ENCODE results near the gene SPDYE4.

Gene SPDYE4

DNA sequence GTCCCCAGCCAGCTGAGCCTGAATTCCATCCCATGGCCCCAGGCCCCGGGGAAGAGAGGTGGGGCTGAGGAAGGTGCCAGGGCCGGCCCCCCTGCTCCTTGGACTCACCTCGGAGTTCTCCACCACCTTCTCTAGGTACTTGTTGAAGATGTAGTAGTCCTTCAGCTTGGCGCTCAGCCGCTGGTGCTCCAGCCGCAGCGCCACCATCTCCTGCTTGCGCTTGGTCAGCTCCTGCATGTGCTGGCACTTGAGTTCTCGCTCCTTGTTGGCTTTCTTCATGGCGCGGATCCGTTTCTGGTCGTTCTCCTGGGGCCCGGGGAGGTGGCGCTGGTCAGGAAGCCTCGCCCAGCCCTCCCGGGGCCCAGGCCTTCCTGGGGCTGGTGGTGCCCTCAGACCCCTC is 17.0 kb downstream of the SPDYE4 start:
- DNase-seq (ENCODE audit: low read depth in 3 of 3) = no peak

DNA sequence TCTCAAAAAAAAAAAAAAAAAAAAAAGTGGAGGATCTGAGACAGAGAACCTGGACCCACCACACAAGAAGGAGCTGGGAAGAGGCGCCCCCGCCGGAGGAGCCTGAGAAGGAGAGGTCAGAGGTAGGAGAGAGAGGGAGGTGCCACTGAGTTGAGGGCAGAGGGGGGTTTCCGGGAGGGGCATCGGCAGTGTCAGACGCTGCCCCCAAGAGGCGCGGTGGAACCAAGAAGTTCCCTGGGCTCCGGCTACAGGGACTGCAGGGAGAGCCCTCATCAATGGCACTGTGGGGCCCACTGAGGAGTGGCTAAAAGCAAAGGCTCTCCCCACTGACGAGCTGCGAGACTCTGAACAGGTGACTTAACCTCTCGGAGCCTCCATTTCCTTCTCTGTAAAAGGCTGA is 17.9 kb downstream of the SPDYE4 start:
- peak in 1 of 3 experiments; percentile 22 for DNase-seq (ENCODE audit: low read depth in 3 of 3)

DNA sequence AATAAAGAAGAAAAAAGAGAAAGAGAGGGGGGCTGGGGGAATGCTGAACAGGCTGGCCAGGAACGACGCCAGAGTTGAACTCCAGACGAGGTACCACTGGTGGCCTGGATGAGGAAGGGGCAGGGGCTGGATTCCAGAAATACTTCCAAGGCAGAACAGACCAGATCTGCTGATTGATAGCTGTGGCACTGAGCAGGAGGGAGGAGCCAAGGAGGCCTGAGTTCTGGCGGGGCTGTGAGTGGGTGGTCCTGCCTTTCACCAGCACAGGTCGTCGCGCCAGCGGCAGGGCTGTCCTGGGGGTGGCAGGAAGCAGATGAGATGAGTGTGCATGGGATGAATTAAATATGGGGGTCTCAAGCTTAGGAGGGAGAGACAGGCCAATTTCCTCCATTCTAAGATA is 19.2 kb downstream of the SPDYE4 start:
- no peak for DNase-seq (ENCODE audit: low read depth in 3 of 3)

DNA sequence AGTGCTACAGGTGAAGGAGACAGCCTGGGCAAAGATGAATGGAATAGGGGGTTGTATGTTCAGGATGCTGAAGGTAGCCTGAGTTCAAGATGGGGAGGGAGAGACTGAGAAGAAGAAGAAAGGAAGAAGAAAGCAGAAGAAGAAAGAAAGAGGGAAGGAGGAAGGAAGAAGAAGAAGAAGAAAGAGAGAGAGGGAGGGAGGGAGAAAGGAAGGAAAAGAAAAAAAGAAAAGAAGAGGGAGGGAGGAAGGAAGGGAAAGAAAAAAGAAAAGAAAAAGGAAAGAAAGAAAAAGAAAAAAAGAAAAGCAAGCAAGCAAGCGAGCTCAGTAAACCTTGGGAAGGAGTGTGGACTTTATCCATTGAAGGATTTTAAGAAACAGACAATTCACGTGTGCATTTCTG is 21.6 kb downstream of the SPDYE4 start:
- DNase-seq (ENCODE audit: low read depth in 3 of 3) = no peak

DNA sequence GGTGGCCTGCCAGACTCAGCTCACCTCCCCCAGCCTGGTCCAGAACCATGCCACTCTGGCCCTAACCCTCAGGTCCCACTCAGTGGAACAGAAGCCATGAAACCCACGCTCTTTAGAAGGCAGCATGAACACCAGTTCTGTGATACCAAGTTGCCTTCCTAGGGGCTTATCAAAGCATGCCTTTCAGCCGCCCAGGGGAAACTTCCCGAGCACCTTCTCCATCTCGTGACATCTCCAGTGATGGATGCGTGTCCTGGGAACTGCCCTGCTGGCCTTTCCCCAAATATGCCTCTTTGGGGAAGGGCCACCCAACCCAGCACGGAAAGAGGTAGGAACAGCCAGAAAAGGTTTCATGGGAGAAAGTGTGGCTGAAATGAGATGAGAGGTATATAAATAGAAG is 22.0 kb downstream of the SPDYE4 start:
- no peak for DNase-seq (ENCODE audit: low read depth in 3 of 3)

DNA sequence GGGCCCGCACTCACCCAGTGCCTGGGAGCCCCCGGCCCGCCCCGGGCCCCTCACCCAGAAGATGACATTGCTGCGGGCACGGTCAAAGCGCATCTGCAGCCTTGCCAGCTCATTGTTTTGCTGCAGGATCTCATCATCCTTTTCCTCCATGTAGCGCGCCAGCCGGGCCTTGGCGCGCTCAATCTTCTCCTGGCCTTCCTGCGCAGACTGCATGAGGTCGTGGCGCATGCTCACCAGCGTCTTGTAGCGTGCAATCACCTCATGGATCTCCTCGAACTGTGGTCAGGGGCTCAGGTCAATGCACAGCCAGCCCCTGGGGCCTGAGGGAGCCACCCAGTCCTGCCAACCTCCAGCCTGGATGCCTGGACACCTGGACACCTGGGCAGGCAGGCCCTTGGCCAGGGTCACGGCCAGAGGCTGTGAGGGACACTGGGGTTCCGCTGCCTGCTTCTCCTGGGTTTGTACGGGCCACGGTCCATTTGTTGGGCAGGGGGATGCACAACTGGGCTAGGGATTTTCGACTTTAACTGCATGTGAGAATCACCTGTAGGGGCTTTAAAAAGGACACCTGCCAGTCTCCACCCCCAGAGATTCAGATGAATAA is 22.9 kb downstream of the SPDYE4 start:
- DNase-seq (ENCODE audit: low read depth in 3 of 3) = no peak

DNA sequence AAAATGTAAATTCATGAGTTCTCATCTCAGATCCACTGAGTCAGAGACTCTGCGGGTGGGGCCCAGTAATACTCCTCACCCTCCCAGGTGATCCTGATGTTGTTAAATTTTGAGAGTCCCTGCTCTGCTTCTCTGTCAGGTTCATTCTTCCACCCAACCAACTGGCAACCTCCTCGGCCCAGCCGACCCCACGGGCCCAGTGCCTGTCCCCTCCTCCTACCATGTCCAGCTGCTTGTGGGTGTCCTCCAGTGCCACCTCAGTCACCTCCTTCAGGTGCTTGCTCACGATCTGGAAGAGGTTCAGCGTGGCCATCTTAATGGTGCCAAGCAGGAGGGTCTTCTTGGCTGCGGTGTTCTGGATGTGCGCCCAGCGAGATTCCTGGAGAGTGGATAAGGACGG is 23.5 kb downstream of the SPDYE4 start:
- DNase-seq (ENCODE audit: low read depth in 3 of 3) = no peak

DNA sequence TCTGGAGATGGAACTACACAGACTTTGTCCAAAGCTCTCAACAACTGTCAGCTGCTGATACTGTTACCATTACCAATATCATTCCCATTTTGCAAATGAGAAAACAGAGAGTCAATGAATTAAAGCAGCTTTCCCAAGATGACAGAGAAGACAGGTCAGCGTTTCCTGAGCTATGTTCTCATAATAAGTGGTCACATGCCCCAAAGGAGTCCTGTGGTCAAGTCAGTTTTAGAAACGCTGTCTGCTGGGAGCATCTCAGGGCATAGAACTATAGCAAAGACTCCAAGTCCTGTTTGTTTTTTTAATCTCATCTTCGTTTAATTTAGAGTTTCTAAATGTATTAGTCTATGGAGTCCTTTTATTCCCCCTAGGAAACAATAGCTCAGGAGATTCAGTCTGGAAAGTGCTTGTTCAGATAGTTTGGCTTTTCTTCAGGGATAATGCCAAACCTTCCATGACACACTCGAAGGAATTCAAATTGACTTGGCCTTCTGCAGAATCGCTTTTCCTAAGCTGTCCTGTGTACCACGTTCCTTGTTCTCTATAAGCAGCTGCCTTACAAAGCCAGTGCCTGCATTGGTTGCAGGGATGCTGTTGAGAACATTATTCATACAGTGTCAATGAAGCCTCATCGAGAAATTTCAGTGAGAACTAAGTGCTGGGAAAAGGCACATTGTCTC is 25.8 kb downstream of the SPDYE4 start:
- DNase-seq (ENCODE audit: low read depth in 3 of 3) = no peak

DNA sequence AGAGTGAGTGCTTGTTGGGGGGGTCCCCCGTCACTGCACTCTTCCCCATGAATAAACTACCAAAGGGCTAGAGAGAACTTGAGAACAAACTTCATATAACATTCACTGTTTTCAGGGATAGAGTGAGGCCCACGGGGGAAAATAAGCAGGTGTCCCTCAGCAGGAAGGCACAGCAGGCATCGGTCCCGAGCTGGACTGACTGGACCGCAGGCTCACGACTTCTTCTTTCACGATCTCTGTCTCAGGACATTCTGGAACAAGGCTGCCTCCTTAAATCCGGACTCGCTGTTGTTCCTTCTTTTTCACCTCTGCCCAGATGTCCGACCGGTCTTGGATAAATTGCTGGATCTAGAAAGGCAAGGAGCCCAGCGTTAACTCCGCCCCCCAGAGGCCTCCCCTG is 28.5 kb downstream of the SPDYE4 start:
- DNase-seq (ENCODE audit: low read depth in 3 of 3) = no peak

DNA sequence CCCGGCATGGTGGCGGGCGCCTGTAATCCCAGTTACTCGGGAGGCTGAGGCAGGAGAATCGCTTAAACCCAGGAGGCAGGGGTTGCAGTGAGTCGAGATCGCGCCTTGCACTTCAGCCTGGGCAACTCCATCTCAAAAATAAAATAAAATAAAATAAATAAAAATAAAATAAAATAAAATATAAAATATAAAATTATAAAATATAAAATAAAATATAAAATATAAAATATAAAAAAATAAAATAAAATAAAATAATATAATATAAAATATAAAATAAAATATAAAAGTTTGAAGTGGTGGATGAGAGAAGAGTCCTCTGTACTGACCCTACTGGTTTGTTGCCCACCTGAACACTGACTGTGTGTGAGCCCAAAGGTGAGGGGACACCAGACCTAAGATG is 28.9 kb downstream of the SPDYE4 start:
- no peak for DNase-seq (ENCODE audit: low read depth in 3 of 3)

DNA sequence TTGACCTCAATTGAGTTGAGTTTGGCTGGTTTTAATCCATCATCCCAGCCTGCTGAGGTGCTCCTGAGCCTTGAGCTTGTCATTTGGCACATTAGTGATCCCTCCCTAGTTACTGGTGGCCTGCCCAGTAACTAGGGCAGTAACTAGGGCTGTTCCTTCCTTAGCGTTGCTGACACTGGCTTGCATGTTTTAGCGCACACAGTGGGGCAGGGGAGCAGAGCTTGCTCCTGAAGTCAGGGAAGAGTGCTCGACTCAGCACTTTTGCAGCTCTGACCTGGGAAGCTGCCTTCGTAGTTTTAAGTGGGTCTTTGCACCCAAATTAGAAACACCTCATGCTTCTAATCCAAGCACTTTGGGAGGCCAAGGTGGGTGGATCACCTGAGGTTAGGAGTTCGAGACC is 29.4 kb downstream of the SPDYE4 start:
- no peak for DNase-seq (ENCODE audit: low read depth in 3 of 3)

DNA sequence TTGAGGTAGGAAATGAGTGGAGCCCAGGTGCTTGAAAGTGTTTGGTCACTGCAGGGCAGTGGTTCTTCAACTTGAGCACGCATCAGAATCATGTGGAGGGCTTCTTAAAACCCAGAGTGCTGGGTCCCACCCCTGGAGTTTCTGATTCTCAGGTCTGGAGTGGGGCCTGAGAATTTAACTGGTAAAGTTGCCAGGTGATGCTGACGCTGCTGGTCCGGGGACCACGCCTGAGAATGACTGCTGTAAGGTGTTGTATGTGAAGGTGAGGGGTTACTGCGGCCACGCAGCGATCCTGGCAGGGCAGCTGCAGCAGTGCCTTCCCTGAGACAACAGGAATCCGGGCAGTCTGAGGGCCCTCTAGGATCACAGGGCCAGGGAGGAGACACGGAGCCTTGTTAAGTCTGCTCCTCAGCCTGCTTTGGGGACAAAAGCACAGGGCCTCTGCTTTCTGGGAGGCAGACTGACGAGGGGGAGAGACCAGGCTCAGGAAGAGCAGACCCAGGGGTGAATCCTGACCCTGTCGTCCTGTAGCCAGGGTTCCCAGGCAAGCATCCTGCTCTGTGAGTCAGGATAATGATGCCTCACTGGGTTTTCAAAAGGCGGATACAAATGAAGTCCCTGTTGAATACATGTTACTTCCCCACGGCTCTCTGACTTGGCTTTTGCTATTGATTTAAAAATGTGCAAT is 30.0 kb downstream of the SPDYE4 start:
- no peak for DNase-seq (ENCODE audit: low read depth in 3 of 3)

DNA sequence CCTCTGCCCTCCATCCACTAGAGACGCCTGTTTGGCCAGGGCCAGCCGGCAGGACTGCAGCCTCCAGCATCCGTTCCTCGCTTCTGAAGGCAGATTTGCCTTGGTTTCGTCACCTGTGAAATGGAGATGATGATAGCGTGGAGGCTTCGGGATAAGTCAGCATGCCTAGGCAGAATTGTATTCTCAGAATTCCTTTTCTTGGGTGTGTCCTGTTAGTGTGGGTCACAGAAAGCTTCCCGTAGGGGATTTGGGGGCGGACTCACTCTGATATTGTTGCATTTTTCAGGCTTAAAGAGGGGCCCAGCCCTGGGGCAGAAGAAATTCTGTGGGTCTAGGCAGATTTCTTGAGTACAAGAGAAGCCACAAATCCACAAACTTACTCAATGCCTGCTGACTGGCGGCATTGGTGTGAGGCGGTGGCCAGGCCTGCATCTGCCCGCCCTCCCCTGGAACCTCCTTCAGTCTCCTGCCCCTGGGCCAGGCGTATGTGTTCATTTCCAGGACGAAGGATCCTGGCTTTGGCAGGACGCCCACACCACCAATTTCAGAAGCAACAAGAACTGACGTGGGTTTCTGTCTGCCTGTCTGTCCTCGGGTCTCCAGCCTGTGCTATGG is 31.3 kb downstream of the SPDYE4 start:
- no peak for DNase-seq (ENCODE audit: low read depth in 3 of 3)

DNA sequence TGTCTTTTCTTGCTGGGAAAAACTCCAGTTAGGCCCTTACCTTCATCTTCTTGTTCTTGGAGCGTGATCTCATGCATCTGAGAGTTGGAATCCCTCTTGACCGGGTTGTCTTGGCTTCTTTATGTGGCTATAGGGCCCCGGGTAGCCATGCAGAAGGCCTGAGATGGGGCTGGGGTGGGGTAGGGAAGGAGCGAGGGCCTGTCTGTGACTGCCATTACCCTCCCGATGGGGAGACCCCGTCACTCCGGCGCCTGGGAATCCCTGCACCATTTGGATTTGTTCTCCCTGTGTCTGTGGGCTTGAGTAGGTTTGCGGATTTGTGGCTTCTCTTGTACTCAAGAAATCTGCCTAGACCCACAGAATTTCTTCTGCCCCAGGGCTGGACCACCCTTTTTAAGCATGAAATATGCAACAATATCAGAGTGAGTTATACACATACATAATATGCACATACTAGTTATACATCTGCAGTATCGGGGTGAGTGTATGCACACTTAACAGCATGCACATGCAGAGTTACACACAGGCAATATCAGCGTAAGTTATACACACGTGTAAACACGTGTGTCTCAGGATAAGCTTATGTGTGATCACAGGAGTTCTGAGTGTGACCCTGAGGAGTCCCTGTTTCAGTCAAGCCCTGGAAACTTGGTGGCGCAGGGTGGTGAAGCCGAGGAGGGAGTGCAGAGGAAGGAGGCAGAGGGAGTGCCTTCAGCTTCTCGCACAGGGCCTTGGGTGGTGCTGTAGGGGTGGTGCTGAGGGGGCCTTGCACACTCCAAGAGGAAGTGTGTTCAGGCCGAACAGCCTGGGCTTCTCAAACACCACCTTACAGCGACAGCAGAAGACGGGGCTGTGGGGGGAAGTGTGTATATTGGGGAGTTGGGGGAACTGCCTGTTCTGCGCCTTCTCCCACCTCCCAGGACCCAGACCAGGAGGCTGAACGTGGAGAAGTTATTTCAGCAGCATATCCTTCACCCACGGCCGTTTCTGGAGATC is 32.2 kb downstream of the SPDYE4 start:
- DNase-seq (ENCODE audit: low read depth in 3 of 3) = no peak

DNA sequence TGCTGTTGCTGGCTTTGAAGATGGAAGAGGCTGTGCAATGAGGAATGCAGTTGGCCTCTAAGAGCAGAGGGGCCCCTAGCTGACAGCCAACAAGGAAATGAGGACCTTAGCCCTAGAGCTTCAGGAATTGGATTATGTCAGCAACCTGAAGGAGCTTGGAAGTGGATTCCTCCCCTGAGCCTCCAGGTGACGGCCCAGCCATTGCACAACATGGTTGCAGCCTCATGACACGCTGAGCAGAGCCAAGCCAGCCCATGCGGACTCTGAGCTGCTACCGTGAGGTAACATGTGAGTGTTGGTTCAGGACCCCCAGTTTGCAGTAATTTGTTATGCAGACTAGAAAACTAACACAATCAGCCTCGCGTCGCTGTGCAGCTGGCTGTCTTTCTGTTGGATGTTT is 33.9 kb downstream of the SPDYE4 start:
- no peak for DNase-seq (ENCODE audit: low read depth in 3 of 3)

DNA sequence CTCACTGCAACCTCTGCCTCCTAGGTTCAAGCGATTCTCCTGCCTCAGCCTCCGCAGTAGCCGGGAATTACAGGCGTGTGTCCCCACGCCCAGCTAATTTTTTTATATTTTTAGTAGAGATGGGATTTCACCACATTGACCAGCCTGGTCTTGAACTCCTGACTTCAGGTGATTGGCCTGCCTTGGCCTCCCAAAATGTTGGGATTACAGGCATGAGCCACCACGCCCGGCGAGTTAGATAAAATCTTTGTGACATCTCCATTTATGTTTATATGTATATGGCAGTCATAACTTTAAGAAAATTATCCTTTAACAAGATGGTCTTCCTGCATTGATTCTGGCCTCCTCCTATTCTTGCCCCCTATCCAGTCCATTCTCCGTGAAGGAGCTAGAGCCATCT is 37.8 kb downstream of the SPDYE4 start:
- no peak for DNase-seq (ENCODE audit: low read depth in 3 of 3)

DNA sequence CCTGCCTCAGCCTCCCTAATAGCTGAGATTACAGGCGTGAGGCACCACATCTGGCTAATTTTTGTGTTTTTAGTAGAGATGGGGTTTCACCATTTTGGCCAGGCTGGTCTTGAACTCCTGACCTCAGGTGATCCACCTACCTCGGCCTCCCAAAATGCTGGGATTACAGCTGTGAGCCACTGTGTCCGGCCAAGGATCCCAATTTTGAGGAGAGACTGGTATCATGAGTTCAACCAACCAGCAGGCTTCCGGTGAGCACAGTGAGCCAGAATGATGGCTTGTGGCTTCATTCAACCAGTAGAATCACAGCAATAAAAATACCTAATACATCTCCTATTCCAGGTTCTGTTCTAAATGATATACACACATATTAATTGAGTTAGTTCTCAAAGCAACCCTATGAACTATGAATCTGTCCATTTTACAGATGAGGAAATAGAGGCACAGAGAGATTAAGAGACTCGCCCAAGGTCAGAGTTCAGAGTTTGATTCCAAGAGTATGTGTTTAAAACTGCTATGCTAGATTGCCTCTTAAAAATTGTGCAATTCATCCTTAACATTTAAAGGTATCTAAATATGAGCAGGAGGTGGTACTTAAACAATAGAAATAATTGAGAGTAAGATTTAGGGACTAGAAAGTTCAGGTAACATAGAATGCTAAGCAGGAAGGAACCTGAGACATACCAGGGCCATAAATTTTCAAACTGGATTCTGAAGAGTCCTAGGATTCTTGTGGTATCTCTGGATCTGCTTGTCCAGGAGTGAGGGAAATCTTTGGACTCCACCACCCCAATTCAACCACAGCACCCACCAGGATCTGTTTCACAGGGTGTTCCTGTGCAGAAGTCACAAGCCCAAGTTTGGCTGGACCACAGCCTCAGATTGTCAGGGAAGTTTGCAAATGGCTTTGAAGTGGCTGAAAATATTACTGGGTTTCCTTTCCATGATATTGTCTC is 38.8 kb downstream of the SPDYE4 start:
- DNase-seq (ENCODE audit: low read depth in 3 of 3) = no peak

DNA sequence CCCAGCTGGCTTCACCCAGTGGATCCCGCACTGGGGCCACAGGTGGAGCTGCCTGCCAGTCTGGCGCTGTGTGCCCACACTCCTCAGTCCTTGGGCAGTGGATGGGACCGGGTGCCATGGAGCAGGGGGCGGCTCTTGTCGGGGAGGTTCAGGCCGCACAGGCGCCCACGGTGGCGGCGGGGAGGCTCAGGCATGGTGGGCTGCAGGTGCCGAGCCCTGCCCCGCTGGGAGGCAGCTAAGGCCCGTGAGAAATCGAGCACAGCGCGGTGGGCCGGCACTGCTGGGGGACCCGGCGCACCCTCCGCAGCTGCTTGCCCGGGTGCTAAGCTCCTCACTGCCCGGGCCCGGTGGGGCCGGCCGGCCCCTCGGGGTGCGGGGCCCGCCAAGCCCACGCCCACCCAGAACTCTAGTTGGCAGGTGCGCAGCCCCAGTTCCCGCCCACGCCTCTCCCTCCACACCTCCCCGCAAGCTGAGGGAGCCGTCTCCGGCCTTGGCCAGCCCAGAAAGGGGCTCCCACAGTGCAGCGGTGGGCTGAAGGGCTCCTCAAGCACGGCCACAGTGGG is 40.3 kb downstream of the SPDYE4 start:
- no peak for DNase-seq (ENCODE audit: low read depth in 3 of 3)

DNA sequence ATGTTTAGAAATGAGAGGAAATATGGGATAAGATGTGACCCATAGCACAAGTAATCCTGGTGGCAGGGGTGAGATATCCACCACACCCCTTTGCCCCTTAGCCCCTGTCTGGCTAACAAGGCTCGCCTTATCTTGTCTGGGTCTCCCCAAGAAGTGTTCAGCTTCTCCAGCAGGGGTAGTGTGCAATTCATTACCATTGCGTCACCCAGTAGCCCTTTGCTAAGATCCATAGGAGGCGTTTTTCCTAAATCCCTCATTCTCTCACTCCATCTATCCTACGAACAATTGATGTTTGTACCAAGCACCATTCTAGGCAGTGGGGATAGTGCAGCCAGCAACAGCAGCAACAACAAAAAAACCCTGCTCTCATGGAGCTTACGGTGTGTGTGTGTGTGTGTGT is 44.5 kb downstream of the SPDYE4 start:
- no peak for DNase-seq (ENCODE audit: low read depth in 3 of 3)

DNA sequence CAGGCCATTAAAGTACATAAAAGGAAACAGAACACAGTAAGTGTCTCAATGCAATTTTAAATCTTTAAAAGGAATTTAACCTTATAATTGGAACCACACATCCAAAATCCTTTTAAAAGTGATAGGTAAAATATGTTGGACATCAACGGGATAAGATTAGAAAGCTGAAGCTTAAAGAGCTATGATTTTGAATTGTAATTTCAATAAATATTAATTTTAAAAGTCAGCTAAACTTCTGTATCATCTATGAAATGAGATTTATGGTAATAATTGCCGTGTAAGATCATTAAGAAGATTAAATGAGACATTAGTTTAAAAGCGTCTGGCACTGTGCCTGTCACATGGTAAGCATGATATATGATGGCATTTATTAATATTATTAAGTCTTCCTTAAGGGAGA is 45.0 kb downstream of the SPDYE4 start:
- no peak for DNase-seq (ENCODE audit: low read depth in 3 of 3)
